Transverse colon (tissue), 4 donors: ENCODE results near the gene RPLP1. TPM values are rescaled to one million over a fixed set of nuclear protein-coding genes. Genes with fewer than 3 reads are reported as not detected.
A peak's percentile ranks its signal among the peaks of the same experiment; 100 is the strongest.

Experiments used
- DNase-seq: peaks from one replicate; pipeline ENCODE4 v3.0.0-alpha.2; 2019
- H3K27ac ChIP-seq, 4 donors: fragments of 200-600 bp; sonication (generic); 2 replicates each; pipeline ENCODE4 v1.5.1; 2016 to 2018; ENCODE audit warnings: inconsistent platforms in 4 of 4
- H3K27me3 ChIP-seq: fragments of 200-600 bp; sonication (generic); 2 replicates; pipeline ENCODE4 v1.5.1; 2017; ENCODE audit warnings: inconsistent platforms
- H3K36me3 ChIP-seq, 4 donors: fragments of 200-600 bp; sonication (generic); 2 replicates each; pipeline ENCODE4 v1.5.1; 2017 to 2019; ENCODE audit warnings: inconsistent platforms in 4 of 4
- H3K4me1 ChIP-seq, 4 donors: fragments of 200-600 bp; sonication (generic); 2 replicates each; pipeline ENCODE4 v1.5.1; 2017 to 2020; ENCODE audit warnings: inconsistent platforms in 4 of 4
- H3K4me3 ChIP-seq, 4 donors: fragments of 200-600 bp; sonication (generic); 1 replicate in 1 of 4; 2 replicates in 3 of 4; pipeline versions ENCODE4 v1.5.1 to v1.6.1; 2017 to 2019; ENCODE audit warnings: inconsistent platforms in 4 of 4
- H3K9me3 ChIP-seq, 2 donors: fragments of 200-600 bp; sonication (generic); 2 replicates each; pipeline ENCODE4 v1.5.1; 2017 to 2019; ENCODE audit warnings: inconsistent platforms in 2 of 2
- EP300 ChIP-seq: sonication (generic); formaldehyde crosslinking; IDR thresholded peaks from one replicate; pipeline ENCODE4 v1.6.1; 2017; ENCODE audit warnings: antibody characterized with exemption, low read depth
- POLR2A ChIP-seq: fragments of 450-650 bp; IDR thresholded peaks from one replicate; pipeline ENCODE4 v1.6.1; 2016; ENCODE audit warnings: antibody characterized with exemption, mild to moderate bottlenecking, moderate library complexity
- POLR2AphosphoS5 ChIP-seq, 3 donors: sonication (generic); formaldehyde crosslinking; IDR thresholded peaks; one replicate each; pipeline ENCODE4 v1.6.1; 2016; ENCODE audit warnings: antibody characterized with exemption in 3 of 3
- WGBS, 2 donors: methylation state at CpG; one replicate each; pipeline ENCODE4 v1.1.5; 2018; ENCODE audit warnings: low coverage in 1 of 2; 5-methylcytosine and 5-hydroxymethylcytosine counted together
- in situ Hi-C, 4 donors: fragments of 200-750 bp; cut with MboI; loops; one replicate each; pipeline versions ENCODE4 v1.15.0 to v1.15.1; 2017; ENCODE audit warnings: low sequenced_read_pairs in 3 of 4, low pct_ligation_motif_present in 1 of 4, low pct_unique_long_range_greater_than_20kb in 1 of 4
- intact Hi-C: fragments of 100-400 bp; cut with DNase I; formaldehyde crosslinking; loops from one replicate; pipeline ENCODE4 v1.15.1; 2023; ENCODE audit warnings: low total_unique reads
- total RNA-seq, 4 donors: library from RNA; depleted of rRNA; stranded (reverse); fragments of >200 nt; gene quantifications; one replicate each; pipeline ENCODE4 v1.1.0, GENCODE V29; 2016
- TF ChIP-seq, protein P1 (sequence below), 5 experiments: fragments of 200-600 bp in 3 of 5; fragments of 450-650 bp in 2 of 5; sonication (generic) in 3 of 5; IDR thresholded peaks; 1 replicate in 2 of 5; 2 replicates in 3 of 5; pipeline ENCODE4 v1.5.1; 2016 to 2017; ENCODE audit warnings: antibody characterized with exemption in 5 of 5, inconsistent platforms in 3 of 5, mild to moderate bottlenecking in 2 of 5, moderate library complexity in 1 of 5

The RPLP1 gene
- total RNA-seq: 100 to 1,000 TPM; 279 to 742 (median 450) TPM

DNA sequence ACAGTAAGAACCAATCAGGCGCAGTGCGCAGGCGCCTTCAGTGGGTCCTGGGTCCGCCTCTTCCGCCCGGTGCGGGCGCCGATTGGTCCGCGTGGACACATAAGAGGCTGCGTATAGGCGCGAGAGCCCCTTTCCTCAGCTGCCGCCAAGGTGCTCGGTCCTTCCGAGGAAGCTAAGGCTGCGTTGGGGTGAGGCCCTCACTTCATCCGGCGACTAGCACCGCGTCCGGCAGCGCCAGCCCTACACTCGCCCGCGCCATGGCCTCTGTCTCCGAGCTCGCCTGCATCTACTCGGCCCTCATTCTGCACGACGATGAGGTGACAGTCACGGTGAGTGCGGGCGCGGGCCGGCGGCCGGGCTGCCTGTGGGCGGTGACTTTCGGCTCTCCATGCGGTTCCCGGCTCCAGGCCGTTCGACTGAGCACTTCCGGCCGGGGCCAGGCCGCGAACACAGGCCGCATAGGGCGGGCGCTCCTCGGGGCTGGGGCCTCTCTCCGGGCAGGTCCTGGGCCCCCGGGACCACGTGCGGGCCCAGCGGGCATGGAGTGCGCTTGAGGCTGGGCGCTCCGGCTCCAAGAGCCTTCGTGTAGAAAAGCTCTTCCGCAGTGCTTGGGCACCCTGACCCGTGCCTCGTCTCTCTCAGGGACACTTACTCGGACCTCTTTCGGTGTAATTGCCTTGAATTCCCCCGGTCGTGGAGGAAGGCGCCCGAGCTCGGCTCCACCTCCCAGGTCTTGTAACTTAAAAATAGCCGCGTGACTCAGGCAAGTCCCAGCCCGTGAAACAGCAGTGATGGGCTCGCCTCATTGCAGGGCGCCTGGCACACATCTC, at the start of gene RPLP1:
Gene RPLP1 (plus strand): TSS at position 127 of the 830 bp plus-strand sequence. CDS start 131 bp downstream, at position 258.
- no peaks in the 10 kb centered on the region for H3K27me3 ChIP-seq
- H3K27ac ChIP-seq: peak within 1 kb of the TSS; percentile 95 to 97 (median 96)
- TF ChIP-seq POLR2A: peak; percentile 94
- no peak for TF ChIP-seq EP300
- peak; percentile 97 to 99 (median 99) for TF ChIP-seq POLR2AphosphoS5 (IDR thresholded peaks at IDR 0.05)
- intact Hi-C loops: no loop called here
- peaks cover 14 to 33% (median 24%) of the 10 kb centered on the region in 4 donors for H3K4me1 ChIP-seq
- peak; percentile 97 for DNase-seq
- peaks cover 0 to 8% (median 0%) of the 10 kb centered on the region in 4 donors for H3K36me3 ChIP-seq
- H3K4me3 ChIP-seq: peak within 1 kb of the TSS; percentile 76 to 88 (median 83)
- in situ Hi-C loops: no loop called here
- H3K9me3 ChIP-seq: no peaks in the 10 kb centered on the region
- 0% methylated on average over 12 to 45 of the region's 77 CpGs for WGBS, 2 donors

DNA sequence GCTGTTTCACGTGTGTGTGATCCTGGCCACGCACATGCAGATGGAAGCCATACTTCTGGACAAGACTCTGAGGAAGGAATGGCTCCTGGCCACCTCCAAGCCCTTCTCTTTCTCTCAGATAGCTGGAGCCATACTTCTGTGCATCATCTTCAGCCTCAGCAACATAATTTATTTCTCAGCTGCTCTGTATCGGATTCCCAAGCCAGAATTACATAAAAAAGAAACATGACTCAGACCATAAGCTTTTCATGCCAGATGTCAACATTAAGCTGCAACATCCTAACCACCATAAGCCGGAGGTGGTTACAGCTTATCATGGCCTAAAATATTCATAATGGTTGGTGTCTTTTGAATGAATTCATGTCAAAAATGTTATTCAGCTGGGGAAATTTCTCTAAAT, 49.0 kb upstream of the RPLP1 start:
- Histone ChIP-seq H3K9me3 (no peaks in the 10 kb centered on the region), H3K4me3 (no peak overlapping the region), H3K27ac (no peak overlapping the region), H3K36me3 (peaks cover 0 to 7% (median 0%) of the 10 kb centered on the region in 4 donors), H3K27me3 (no peaks in the 10 kb centered on the region), H3K4me1 (no peaks in the 10 kb centered on the region)
- TF ChIP-seq, protein P1, sequence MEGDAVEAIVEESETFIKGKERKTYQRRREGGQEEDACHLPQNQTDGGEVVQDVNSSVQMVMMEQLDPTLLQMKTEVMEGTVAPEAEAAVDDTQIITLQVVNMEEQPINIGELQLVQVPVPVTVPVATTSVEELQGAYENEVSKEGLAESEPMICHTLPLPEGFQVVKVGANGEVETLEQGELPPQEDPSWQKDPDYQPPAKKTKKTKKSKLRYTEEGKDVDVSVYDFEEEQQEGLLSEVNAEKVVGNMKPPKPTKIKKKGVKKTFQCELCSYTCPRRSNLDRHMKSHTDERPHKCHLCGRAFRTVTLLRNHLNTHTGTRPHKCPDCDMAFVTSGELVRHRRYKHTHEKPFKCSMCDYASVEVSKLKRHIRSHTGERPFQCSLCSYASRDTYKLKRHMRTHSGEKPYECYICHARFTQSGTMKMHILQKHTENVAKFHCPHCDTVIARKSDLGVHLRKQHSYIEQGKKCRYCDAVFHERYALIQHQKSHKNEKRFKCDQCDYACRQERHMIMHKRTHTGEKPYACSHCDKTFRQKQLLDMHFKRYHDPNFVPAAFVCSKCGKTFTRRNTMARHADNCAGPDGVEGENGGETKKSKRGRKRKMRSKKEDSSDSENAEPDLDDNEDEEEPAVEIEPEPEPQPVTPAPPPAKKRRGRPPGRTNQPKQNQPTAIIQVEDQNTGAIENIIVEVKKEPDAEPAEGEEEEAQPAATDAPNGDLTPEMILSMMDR (IDR thresholded peaks at IDR 0.05): no peak
- no peak for DNase-seq
- intact Hi-C loops: no loop called here
- in situ Hi-C loops: loop anchor here in 3 of 4 donors (5.0 to 10.0 kb wide), 3 partner anchors 339 to 349 kb away; no protein-coding TSS in a partner anchor
- 68 to 74% methylated on average over 4 of the region's 4 CpGs for WGBS, 2 donors

DNA sequence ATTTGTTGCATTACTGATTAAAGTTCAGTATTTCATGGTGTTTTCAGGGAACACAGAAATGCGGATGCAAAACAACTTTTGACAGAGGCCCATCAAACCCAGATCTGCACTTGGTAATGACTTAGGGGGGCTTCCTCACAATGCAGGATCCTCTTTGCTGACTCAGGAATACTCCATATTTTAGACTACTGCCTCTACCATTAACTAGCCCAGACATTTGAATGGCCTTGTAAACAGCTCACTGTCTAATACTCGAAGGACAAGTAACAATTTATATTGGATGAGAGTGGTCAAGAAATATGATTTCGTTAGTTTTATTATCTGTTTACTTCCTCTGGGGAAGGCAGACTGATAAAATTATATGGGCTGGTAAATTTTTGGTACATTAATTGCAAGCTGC, 47.5 kb upstream of the RPLP1 start:
- 55 to 67% methylated on average over 3 of the region's 3 CpGs for WGBS, 2 donors
- TF ChIP-seq POLR2AphosphoS5 (IDR thresholded peaks at IDR 0.05): no peak
- no peak for TF ChIP-seq POLR2A
- no peak for TF ChIP-seq EP300
- TF ChIP-seq, protein P1 (IDR thresholded peaks at IDR 0.05): no peak
- Histone ChIP-seq H3K36me3 (peaks cover 0 to 7% (median 0%) of the 10 kb centered on the region in 4 donors), H3K4me3 (no peak overlapping the region), H3K4me1 (no peaks in the 10 kb centered on the region), H3K27me3 (no peaks in the 10 kb centered on the region), H3K27ac (no peak overlapping the region), H3K9me3 (no peaks in the 10 kb centered on the region)
- DNase-seq: no peak
- intact Hi-C loops (no loop called here), in situ Hi-C loops (loop anchor here in 2 of 4 donors (10.0 kb wide), 2 partner anchors 340 to 350 kb away; no protein-coding TSS in a partner anchor)

DNA sequence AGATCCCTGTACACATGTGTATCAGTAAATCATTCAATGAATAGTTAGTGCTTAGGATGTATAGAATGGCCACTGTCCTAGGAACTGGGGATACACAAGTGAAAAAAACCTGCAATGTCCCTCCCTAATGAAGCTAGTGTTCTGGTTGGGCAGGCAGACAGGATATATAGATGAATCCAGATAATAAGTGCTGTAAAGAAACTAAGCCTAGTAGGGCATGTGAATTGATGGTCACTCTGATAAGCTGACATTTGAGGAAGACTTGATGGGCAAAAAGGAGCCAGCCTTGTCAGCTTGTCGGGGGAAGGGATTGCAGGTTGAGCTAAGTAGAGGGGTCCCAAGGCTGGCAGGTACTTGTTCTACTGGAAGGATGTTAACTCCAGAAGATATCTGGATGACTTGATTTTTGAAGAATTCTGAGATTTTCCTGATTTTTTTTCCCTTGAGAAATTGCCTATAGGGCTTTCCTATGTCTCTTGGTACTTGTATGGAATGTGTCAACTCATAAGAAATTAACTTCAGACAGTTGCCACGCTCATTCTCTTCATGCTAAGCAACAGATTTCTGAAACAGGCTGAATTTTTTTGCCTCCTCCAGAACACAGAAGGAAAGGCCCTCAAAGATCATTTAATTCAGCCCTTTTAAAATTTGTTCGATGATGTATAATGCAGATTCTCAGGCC, 44.8 kb upstream of the RPLP1 start:
- 73 to 91% methylated on average over 2 to 3 of the region's 3 CpGs for WGBS, 2 donors
- H3K27ac ChIP-seq: no peak overlapping the region
- intact Hi-C loops (no loop called here), in situ Hi-C loops (loop anchor here in 2 of 4 donors (10.0 kb wide), 2 partner anchors 343 to 353 kb away; no protein-coding TSS in a partner anchor)
- H3K36me3 ChIP-seq: peaks cover 0 to 7% (median 0%) of the 10 kb centered on the region in 4 donors
- no peaks in the 10 kb centered on the region for H3K9me3 ChIP-seq
- TF ChIP-seq EP300 (no peak), POLR2AphosphoS5 (IDR thresholded peaks at IDR 0.05) (no peak), POLR2A (no peak)
- TF ChIP-seq, protein P1 (IDR thresholded peaks at IDR 0.05): no peak
- no peak for DNase-seq
- H3K4me3 ChIP-seq: no peak overlapping the region
- no peaks in the 10 kb centered on the region for H3K27me3 ChIP-seq
- H3K4me1 ChIP-seq: no peaks in the 10 kb centered on the region
